ENCODE results near the gene LRIG2. TPM values are rescaled to one million over a fixed set of nuclear protein-coding genes. Genes with fewer than 3 reads are reported as not detected.

LRIG2 gene
- total and polyA plus RNA-seq, 9 of the 15 experiments (the other 6 are each of a cell fraction or from before 2014, with no cell fraction given), result 1.8 to 28.1 (median 11.5) TPM

GRCh38 chr1:113027007-113027406 lies 46.0 kb upstream of the LRIG2 start (continued):
- TF ChIP-seq, protein P1, sequence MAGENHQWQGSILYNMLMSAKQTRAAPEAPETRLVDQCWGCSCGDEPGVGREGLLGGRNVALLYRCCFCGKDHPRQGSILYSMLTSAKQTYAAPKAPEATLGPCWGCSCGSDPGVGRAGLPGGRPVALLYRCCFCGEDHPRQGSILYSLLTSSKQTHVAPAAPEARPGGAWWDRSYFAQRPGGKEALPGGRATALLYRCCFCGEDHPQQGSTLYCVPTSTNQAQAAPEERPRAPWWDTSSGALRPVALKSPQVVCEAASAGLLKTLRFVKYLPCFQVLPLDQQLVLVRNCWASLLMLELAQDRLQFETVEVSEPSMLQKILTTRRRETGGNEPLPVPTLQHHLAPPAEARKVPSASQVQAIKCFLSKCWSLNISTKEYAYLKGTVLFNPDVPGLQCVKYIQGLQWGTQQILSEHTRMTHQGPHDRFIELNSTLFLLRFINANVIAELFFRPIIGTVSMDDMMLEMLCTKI (IDR thresholded peaks at IDR 0.05; ENCODE audit: partially characterized antibody), result no peak
- TF ChIP-seq ZFP36 (IDR thresholded peaks at IDR 0.05; ENCODE audit: low read depth, low read length, partially characterized antibody) (no peak), TRIM25 (IDR thresholded peaks at IDR 0.05; ENCODE audit: borderline replicate concordance) (no peak), ZZZ3 (IDR thresholded peaks at IDR 0.05) (no peak)

GRCh38 chr1:113027449-113027848 lies 45.5 kb upstream of the LRIG2 start:
- Histone ChIP-seq H3K27ac (ENCODE audit: extremely low read depth, low read depth, low read length) (no peak overlapping the region), H4K20me1 (replicated peaks; ENCODE audit: control insufficient read depth, insufficient read depth, low read length) (no peaks in the 10 kb centered on the region), H3K4me1 (replicated peaks in 1 of 2; ENCODE audit: control insufficient read depth in 2 of 2, insufficient read depth in 2 of 2, low read length in 2 of 2) (no peaks in the 10 kb centered on the region), H3K4me3 (no peak overlapping the region), H3K79me2 (ENCODE audit: control insufficient read depth, insufficient read depth, low read length) (no peaks in the 10 kb centered on the region), H3K36me3 (ENCODE audit: control insufficient read depth, insufficient read depth, low read length) (no peaks in the 10 kb centered on the region), H3K27me3 (ENCODE audit: control insufficient read depth in 2 of 2, insufficient read depth in 2 of 2, low read length in 2 of 2) (no peaks in the 10 kb centered on the region), H3K9ac (ENCODE audit: insufficient read depth in 1 of 2, low read depth in 2 of 2, low read length in 2 of 2) (no peak overlapping the region), H3K4me2 (ENCODE audit: insufficient read depth, low read length) (no peak overlapping the region), H3K9me3 (replicated peaks; ENCODE audit: control insufficient read depth, insufficient read depth, low read depth, low read length) (no peaks in the 10 kb centered on the region), H3K9me1 (ENCODE audit: control insufficient read depth, insufficient read depth, low read length) (no peaks in the 10 kb centered on the region), H2AFZ (ENCODE audit: low read depth, low read length) (no peak overlapping the region)
- ChIA-PET POLR2A (interaction anchor here (1.6 kb wide), 1 partner anchor 12 kb away, joined by 7 read pairs; no protein-coding TSS in a partner anchor), CTCF (ENCODE audit: low intra/inter-chr PET ratio) (no interaction called here)
- intact Hi-C loops (cut with micrococcal nuclease) (no loop called here), in situ Hi-C loops (cut with MboI) (no loop called here)
- DNase-seq (ENCODE audit: extremely low read depth in 1 of 4, low spot score in 3 of 4) (no peak), FAIRE-seq (no peak), ATAC-seq (no peak)
- BruUV-seq (replicated peaks), result no TSS peak
- TF ChIP-seq SAP30 (IDR thresholded peaks at IDR 0.05; ENCODE audit: borderline replicate concordance, insufficient read depth, low read depth, low read length, poor library complexity, severe bottlenecking) (no peak), CTCFL (IDR thresholded peaks at IDR 0.05; ENCODE audit: borderline replicate concordance, insufficient read depth, low read depth, low read length, poor library complexity, severe bottlenecking) (no peak), E2F3 (CRISPR knock-in tag; IDR thresholded peaks at IDR 0.05) (no peak), ZHX1 (conservative IDR thresholded peaks at IDR 0.05; ENCODE audit: low read length) (no peak), U2AF2 (optimal IDR thresholded peaks at IDR 0.05; ENCODE audit: low read depth, low read length) (no peak)
- TF ChIP-seq, protein P2, sequence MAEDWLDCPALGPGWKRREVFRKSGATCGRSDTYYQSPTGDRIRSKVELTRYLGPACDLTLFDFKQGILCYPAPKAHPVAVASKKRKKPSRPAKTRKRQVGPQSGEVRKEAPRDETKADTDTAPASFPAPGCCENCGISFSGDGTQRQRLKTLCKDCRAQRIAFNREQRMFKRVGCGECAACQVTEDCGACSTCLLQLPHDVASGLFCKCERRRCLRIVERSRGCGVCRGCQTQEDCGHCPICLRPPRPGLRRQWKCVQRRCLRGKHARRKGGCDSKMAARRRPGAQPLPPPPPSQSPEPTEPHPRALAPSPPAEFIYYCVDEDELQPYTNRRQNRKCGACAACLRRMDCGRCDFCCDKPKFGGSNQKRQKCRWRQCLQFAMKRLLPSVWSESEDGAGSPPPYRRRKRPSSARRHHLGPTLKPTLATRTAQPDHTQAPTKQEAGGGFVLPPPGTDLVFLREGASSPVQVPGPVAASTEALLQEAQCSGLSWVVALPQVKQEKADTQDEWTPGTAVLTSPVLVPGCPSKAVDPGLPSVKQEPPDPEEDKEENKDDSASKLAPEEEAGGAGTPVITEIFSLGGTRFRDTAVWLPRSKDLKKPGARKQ (CRISPR knock-in tag; IDR thresholded peaks at IDR 0.05), result no peak
